HepG2 (cell line): ENCODE measurements around the gene SETD1A. TPM values are rescaled to one million over a fixed set of nuclear protein-coding genes. Genes with fewer than 3 reads are reported as not detected.
A peak's percentile ranks its signal among the peaks of the same experiment; 100 is the strongest.

Experiments used
- ATAD3A ChIP-seq: sonication (generic); formaldehyde crosslinking; IDR thresholded peaks from 2 replicates; pipeline ENCODE4 v1.4.0; 2020; ENCODE audit warnings: missing genetic modification reagents
- BCL6 ChIP-seq: IDR thresholded peaks from 2 replicates; pipeline ENCODE4 v1.6.1; 2016; ENCODE audit warnings: missing genetic modification reagents, missing compliant biosample characterization
- CERS6 ChIP-seq: sonication (generic); formaldehyde crosslinking; IDR thresholded peaks from 2 replicates; pipeline ENCODE4 v1.5.0; 2020; ENCODE audit warnings: missing genetic modification reagents
- ELF1 ChIP-seq: sonication (generic); formaldehyde crosslinking; IDR thresholded peaks from 2 replicates; pipeline ENCODE4 v1.4.0; 2020; ENCODE audit warnings: missing genetic modification reagents
- FLYWCH1 ChIP-seq: sonication (generic); formaldehyde crosslinking; IDR thresholded peaks from 2 replicates; pipeline ENCODE4 v1.8.1; 2023; ENCODE audit warnings: mild to moderate bottlenecking, missing genetic modification reagents
- FOXM1 ChIP-seq: sonication (generic); formaldehyde crosslinking; IDR thresholded peaks from 2 replicates; pipeline ENCODE4 v1.5.0; 2020; ENCODE audit warnings: missing genetic modification reagents
- GATAD1 ChIP-seq: IDR thresholded peaks from 2 replicates; pipeline ENCODE4 v1.6.1; 2016; ENCODE audit warnings: missing genetic modification reagents, missing compliant biosample characterization
- GLI4 ChIP-seq: sonication (generic); formaldehyde crosslinking; IDR thresholded peaks from 2 replicates; pipeline ENCODE4 v1.5.1; 2020; ENCODE audit warnings: missing genetic modification reagents, mild to moderate bottlenecking, moderate library complexity, borderline replicate concordance
- ZKSCAN5 ChIP-seq: sonication (generic); formaldehyde crosslinking; IDR thresholded peaks from 2 replicates; pipeline ENCODE4 v1.5.1; 2020; ENCODE audit warnings: mild to moderate bottlenecking, missing genetic modification reagents
- ZNF225 ChIP-seq: sonication (generic); formaldehyde crosslinking; IDR thresholded peaks from 2 replicates; pipeline ENCODE4 v1.4.0; 2020; ENCODE audit warnings: mild to moderate bottlenecking, missing genetic modification reagents
- ZNF234 ChIP-seq: sonication (generic); formaldehyde crosslinking; conservative IDR thresholded peaks from 2 replicates; pipeline ENCODE4 v1.5.1; 2020; ENCODE audit warnings: mild to moderate bottlenecking, missing genetic modification reagents
- ZNF292 ChIP-seq: sonication (generic); formaldehyde crosslinking; IDR thresholded peaks from 2 replicates; pipeline ENCODE4 v1.8.1; 2022; ENCODE audit warnings: mild to moderate bottlenecking, low read depth, missing genetic modification reagents, borderline replicate concordance
- ZNF441 ChIP-seq: sonication (generic); formaldehyde crosslinking; IDR thresholded peaks from 2 replicates; pipeline ENCODE4 v1.7.0; 2021; ENCODE audit warnings: missing genetic modification reagents, borderline replicate concordance
- ZNF557 ChIP-seq: sonication (generic); formaldehyde crosslinking; IDR thresholded peaks from 2 replicates; pipeline ENCODE4 v1.4.0; 2020; ENCODE audit warnings: missing genetic modification reagents
- ZNF691 ChIP-seq: sonication (generic); formaldehyde crosslinking; IDR thresholded peaks from 2 replicates; pipeline ENCODE4 v1.4.0; 2020; ENCODE audit warnings: missing genetic modification reagents, low read depth, mild to moderate bottlenecking, borderline replicate concordance
- ZNF839 ChIP-seq: sonication (generic); formaldehyde crosslinking; IDR thresholded peaks from 2 replicates; pipeline ENCODE4 v1.4.0; 2020; ENCODE audit warnings: missing genetic modification reagents, mild to moderate bottlenecking, borderline replicate concordance
- polyA plus RNA-seq, 8 experiments: library from polyadenylated mRNA; depleted of rRNA in 3 of 8; stranded (reverse) in 7 of 8; unstranded in 1 of 8; fragments of >200 nt; fragmentation: Illumina TruSeq in 4 of 8; extraction: Trizol in 4 of 8; gene quantifications; 2 replicates each; pipeline versions ENCODE4 v1.2.1 to v1.2.3, GENCODE V29; 2011 to 2016; ENCODE audit warnings: low read depth in 4 of 8, missing spikeins in 1 of 8, mixed read lengths in 1 of 8; ENCODE audit not compliant: insufficient read depth in 1 of 8
- total RNA-seq, 5 experiments: library from RNA; depleted of rRNA; stranded (reverse); fragments of >200 nt; fragmentation: Illumina TruSeq; extraction: Trizol; gene quantifications; 2 replicates each; pipeline ENCODE4 v1.2.3, GENCODE V29; 2016; ENCODE audit warnings: low read depth in 1 of 5
- TF ChIP-seq, protein P1 (sequence below): sonication (generic); formaldehyde crosslinking; IDR thresholded peaks from 2 replicates; pipeline ENCODE4 v1.5.1; 2020; ENCODE audit warnings: mild to moderate bottlenecking, missing genetic modification reagents, borderline replicate concordance
- TF ChIP-seq, protein P2 (sequence below): sonication (generic); formaldehyde crosslinking; IDR thresholded peaks from 2 replicates; pipeline ENCODE4 v1.4.0; 2020; ENCODE audit warnings: missing genetic modification reagents
- TF ChIP-seq, protein P3 (sequence below): sonication (generic); formaldehyde crosslinking; IDR thresholded peaks from 2 replicates; pipeline ENCODE4 v1.8.1; 2023; ENCODE audit warnings: mild to moderate bottlenecking, missing genetic modification reagents

Gene SETD1A
- total and polyA plus RNA-seq, 2 of the 13 experiments (the other 11 are each of a cell fraction or from before 2014, with no cell fraction given), result 3.8 to 5.6 TPM

DNA sequence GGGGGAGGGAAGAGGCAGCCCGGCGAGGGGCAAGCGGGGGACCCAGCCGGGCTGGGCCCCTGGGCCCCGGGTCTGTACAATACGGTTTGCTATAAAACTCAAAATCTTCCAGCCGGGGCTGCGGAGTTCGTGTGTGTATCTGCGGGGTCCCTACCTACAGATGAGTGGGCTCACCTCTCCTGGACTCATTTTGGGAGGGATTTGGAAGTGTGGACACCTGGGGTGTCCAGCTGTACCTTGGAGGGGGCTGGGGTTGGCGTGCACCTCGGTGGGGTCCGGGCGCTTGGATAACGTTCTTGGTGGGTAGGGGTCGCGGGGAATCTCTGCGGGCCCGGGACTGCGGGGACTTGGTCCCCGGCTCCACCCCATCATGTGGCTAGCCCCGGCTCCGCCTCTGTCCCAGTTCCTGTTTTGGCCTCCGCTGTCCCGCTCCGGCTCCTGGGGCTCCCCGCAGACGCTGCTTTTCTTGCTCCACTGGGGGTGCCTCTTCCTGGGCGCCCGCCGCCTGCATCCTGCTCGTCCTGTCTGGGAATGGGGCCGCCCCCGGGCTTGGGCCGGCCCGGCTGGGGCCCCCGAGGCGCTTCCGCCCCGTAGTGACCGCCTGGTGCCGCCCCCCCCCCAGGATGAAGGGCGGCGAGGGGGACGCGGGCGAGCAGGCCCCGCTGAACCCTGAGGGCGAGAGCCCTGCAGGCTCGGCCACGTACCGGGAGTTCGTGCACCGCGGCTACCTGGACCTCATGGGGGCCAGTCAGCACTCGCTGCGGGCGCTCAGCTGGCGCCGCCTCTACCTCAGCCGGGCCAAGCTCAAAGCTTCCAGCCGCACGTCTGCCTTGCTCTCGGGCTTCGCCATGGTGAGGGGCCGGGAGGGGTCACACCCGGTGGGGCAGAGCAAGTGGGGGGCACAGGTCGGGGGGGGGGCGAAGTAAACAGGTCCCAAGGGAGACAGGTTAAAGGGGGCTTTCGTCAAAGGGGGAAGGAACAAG lies 8.6 kb upstream of the SETD1A start, which contains the start of gene ORAI3 (continued):
- TF ChIP-seq ZNF691 (CRISPR knock-in tag) (no peak; the same call in 1 of the 2 replicates), FLYWCH1 (CRISPR knock-in tag) (no peak), BCL6 (CRISPR knock-in tag) (no peak), ZNF839 (CRISPR knock-in tag) (no peak), ZNF292 (CRISPR knock-in tag) (no peak), ZNF234 (CRISPR knock-in tag) (no peak), GLI4 (CRISPR knock-in tag) (no peak), CERS6 (CRISPR knock-in tag) (no peak), ZKSCAN5 (CRISPR knock-in tag) (no peak), ZNF557 (no peak), ELF1 (CRISPR knock-in tag) (peak; percentile 75), FOXM1 (CRISPR knock-in tag) (no peak), ATAD3A (CRISPR knock-in tag) (no peak), ZNF441 (peak; percentile 76; the same call in 1 of the 2 replicates), GATAD1 (CRISPR knock-in tag) (no peak), ZNF225 (CRISPR knock-in tag) (no peak)
- TF ChIP-seq, protein P1, sequence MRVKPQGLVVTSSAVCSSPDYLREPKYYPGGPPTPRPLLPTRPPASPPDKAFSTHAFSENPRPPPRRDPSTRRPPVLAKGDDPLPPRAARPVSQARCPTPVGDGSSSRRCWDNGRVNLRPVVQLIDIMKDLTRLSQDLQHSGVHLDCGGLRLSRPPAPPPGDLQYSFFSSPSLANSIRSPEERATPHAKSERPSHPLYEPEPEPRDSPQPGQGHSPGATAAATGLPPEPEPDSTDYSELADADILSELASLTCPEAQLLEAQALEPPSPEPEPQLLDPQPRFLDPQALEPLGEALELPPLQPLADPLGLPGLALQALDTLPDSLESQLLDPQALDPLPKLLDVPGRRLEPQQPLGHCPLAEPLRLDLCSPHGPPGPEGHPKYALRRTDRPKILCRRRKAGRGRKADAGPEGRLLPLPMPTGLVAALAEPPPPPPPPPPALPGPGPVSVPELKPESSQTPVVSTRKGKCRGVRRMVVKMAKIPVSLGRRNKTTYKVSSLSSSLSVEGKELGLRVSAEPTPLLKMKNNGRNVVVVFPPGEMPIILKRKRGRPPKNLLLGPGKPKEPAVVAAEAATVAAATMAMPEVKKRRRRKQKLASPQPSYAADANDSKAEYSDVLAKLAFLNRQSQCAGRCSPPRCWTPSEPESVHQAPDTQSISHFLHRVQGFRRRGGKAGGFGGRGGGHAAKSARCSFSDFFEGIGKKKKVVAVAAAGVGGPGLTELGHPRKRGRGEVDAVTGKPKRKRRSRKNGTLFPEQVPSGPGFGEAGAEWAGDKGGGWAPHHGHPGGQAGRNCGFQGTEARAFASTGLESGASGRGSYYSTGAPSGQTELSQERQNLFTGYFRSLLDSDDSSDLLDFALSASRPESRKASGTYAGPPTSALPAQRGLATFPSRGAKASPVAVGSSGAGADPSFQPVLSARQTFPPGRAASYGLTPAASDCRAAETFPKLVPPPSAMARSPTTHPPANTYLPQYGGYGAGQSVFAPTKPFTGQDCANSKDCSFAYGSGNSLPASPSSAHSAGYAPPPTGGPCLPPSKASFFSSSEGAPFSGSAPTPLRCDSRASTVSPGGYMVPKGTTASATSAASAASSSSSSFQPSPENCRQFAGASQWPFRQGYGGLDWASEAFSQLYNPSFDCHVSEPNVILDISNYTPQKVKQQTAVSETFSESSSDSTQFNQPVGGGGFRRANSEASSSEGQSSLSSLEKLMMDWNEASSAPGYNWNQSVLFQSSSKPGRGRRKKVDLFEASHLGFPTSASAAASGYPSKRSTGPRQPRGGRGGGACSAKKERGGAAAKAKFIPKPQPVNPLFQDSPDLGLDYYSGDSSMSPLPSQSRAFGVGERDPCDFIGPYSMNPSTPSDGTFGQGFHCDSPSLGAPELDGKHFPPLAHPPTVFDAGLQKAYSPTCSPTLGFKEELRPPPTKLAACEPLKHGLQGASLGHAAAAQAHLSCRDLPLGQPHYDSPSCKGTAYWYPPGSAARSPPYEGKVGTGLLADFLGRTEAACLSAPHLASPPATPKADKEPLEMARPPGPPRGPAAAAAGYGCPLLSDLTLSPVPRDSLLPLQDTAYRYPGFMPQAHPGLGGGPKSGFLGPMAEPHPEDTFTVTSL (CRISPR knock-in tag), result no peak
- TF ChIP-seq, protein P2, sequence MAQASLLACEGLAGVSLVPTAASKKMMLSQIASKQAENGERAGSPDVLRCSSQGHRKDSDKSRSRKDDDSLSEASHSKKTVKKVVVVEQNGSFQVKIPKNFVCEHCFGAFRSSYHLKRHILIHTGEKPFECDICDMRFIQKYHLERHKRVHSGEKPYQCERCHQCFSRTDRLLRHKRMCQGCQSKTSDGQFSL (CRISPR knock-in tag), result peak; percentile 96
- TF ChIP-seq, protein P3, sequence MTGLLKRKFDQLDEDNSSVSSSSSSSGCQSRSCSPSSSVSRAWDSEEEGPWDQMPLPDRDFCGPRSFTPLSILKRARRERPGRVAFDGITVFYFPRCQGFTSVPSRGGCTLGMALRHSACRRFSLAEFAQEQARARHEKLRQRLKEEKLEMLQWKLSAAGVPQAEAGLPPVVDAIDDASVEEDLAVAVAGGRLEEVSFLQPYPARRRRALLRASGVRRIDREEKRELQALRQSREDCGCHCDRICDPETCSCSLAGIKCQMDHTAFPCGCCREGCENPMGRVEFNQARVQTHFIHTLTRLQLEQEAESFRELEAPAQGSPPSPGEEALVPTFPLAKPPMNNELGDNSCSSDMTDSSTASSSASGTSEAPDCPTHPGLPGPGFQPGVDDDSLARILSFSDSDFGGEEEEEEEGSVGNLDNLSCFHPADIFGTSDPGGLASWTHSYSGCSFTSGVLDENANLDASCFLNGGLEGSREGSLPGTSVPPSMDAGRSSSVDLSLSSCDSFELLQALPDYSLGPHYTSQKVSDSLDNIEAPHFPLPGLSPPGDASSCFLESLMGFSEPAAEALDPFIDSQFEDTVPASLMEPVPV (CRISPR knock-in tag), result no peak
